H1 (cell line): ENCODE measurements around the gene SURF4. TPM values are rescaled to one million over a fixed set of nuclear protein-coding genes. Genes with fewer than 3 reads are reported as not detected.

ENCODE experiments used
- CREB1 ChIP-seq: IDR thresholded peaks from 2 replicates; pipeline ENCODE4 v1.6.1; 2012; ENCODE audit warnings: inconsistent platforms
- KDM4A ChIP-seq: IDR thresholded peaks from one replicate; pipeline ENCODE4 v1.7.1; 2012; ENCODE audit warnings: low read depth, mild to moderate bottlenecking, moderate library complexity, low read length, inconsistent platforms; ENCODE audit not compliant: severe bottlenecking
- KDM5A ChIP-seq: fragments of 200-600 bp; IDR thresholded peaks from 2 replicates; pipeline ENCODE4 v1.7.1; 2012; ENCODE audit warnings: mild to moderate bottlenecking, low read length, inconsistent platforms, mixed read lengths
- SAP30 ChIP-seq: fragments of 300-600 bp; sonication (generic); IDR thresholded peaks from 2 replicates; pipeline ENCODE4 v1.7.1; 2012; ENCODE audit warnings: low read length, moderate library complexity, mild to moderate bottlenecking, inconsistent platforms; ENCODE audit not compliant: insufficient read depth, insufficient replicate concordance
- SRF ChIP-seq: IDR thresholded peaks from 2 replicates; pipeline ENCODE4 v1.6.1; 2011; ENCODE audit warnings: mild to moderate bottlenecking, low read depth, low read length, moderate library complexity
- USF2 ChIP-seq: IDR thresholded peaks from 2 replicates; pipeline ENCODE4 v1.6.1; 2011; ENCODE audit warnings: low read length, improper control_type of control experiment
- polyA plus RNA-seq, 7 experiments: library from polyadenylated mRNA; depleted of rRNA in 3 of 7; stranded (reverse) in 5 of 7; unstranded in 2 of 7; fragments of >200 nt in 5 of 7; fragments of 200-250 nt in 2 of 7; gene quantifications; 1 replicate in 5 of 7; 2 replicates in 1 of 7; 4 replicates in 1 of 7; pipeline versions ENCODE4 v1.2.1 to v1.2.3, GENCODE V29; 2011 to 2013; ENCODE audit warnings: missing spikeins in 2 of 7, mixed read lengths in 2 of 7
- total RNA-seq: library from RNA; stranded (reverse); fragmentation: NEBNext Ultra II Directional; extraction: Animal tissue kit (Norgen Biotek cat#: 25700); gene quantifications from 2 replicates; pipeline ENCODE4 v1.2.1, GENCODE V29; 2021

The SURF4 gene
- total and polyA plus RNA-seq, 2 of the 8 experiments (the other 6 are each of a cell fraction or from before 2014, with no cell fraction given), result 176 to 182 TPM

GRCh38 chr9:133340256-133340655 lies 35.6 kb downstream of the SURF4 start (continued):
- no peak for TF ChIP-seq KDM5A
- TF ChIP-seq USF2, result no peak
- TF ChIP-seq CREB1, result no peak
- no peak for TF ChIP-seq SRF
- TF ChIP-seq SAP30, result no peak
- TF ChIP-seq KDM4A, result no peak
